ENCODE results near the gene XYLT1. TPM values are rescaled to one million over a fixed set of nuclear protein-coding genes. Genes with fewer than 3 reads are reported as not detected.

Gene XYLT1
- total RNA-seq, 3 donors from 2014 or later, result 23.1 to 44.0 (median 34.1) TPM

GRCh38 chr16:17431968-17432625, 38.7 kb downstream of the XYLT1 start:
- H3K9me3 ChIP-seq, result no peaks in the 10 kb centered on the region
- DNase-seq (no peak), ATAC-seq (no peak)
- intact Hi-C loops (cut with DNase I, micrococcal nuclease), result no loop called here
- H3K4me1 ChIP-seq (ENCODE audit: low read depth), result no peaks in the 10 kb centered on the region
- no peak overlapping the region for H3K4me3 ChIP-seq
- H3K36me3 ChIP-seq (ENCODE audit: low read depth), result no peaks in the 10 kb centered on the region
- TF ChIP-seq, protein P1, sequence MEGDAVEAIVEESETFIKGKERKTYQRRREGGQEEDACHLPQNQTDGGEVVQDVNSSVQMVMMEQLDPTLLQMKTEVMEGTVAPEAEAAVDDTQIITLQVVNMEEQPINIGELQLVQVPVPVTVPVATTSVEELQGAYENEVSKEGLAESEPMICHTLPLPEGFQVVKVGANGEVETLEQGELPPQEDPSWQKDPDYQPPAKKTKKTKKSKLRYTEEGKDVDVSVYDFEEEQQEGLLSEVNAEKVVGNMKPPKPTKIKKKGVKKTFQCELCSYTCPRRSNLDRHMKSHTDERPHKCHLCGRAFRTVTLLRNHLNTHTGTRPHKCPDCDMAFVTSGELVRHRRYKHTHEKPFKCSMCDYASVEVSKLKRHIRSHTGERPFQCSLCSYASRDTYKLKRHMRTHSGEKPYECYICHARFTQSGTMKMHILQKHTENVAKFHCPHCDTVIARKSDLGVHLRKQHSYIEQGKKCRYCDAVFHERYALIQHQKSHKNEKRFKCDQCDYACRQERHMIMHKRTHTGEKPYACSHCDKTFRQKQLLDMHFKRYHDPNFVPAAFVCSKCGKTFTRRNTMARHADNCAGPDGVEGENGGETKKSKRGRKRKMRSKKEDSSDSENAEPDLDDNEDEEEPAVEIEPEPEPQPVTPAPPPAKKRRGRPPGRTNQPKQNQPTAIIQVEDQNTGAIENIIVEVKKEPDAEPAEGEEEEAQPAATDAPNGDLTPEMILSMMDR (IDR thresholded peaks at IDR 0.05), result no peak

GRCh38 chr16:17431012-17431411, 39.7 kb downstream of the XYLT1 start:
- intact Hi-C loops (cut with DNase I, micrococcal nuclease), result no loop called here
- ATAC-seq (no peak), DNase-seq (no peak)
- Histone ChIP-seq H3K36me3 (ENCODE audit: low read depth) (no peaks in the 10 kb centered on the region), H3K9me3 (no peaks in the 10 kb centered on the region), H3K4me3 (no peak overlapping the region), H3K4me1 (ENCODE audit: low read depth) (no peaks in the 10 kb centered on the region)
- TF ChIP-seq, protein P1 (IDR thresholded peaks at IDR 0.05), result no peak

- TF ChIP-seq, protein P1 (IDR thresholded peaks at IDR 0.05), result no peak
- DNase-seq (peak in 1 of 3 donors; percentile 40), ATAC-seq (peak; percentile 95)
- Histone ChIP-seq H3K9me3 (no peaks in the 10 kb centered on the region), H3K36me3 (ENCODE audit: low read depth) (no peaks in the 10 kb centered on the region), H3K4me1 (ENCODE audit: low read depth) (no peaks in the 10 kb centered on the region), H3K4me3 (no peak overlapping the region)
- intact Hi-C loops (cut with DNase I, micrococcal nuclease), result no loop called here
These were observed 44.3 kb downstream of the XYLT1 start for GRCh38 chr16:17426451-17426850.

- ATAC-seq, result no peak
These were observed 46.0 kb downstream of the XYLT1 start for GRCh38 chr16:17424771-17425170.

DNA sequence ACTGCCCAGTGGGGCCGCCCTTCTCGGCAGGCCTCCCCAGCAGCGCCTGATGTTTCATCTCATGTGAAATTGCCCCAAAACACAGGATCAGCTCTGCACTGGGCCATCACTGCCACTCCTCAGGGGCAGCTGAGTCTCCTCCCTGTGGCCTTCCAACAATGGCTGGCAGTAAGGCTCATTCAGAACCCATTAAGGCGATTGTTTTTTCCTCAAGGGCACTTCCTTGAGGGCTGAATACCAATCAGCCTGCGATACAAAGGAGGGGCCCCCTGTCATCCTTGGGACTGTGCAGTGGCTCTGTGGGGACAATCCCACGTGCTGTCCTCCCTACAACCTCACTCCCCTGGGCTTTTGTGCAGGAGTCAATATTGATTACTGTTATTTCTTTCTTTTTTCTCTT, 47.5 kb downstream of the XYLT1 start:
- no peaks in the 10 kb centered on the region for H3K4me1 ChIP-seq (ENCODE audit: low read depth)
- TF ChIP-seq, protein P1 (IDR thresholded peaks at IDR 0.05), result no peak
- DNase-seq (no peak), ATAC-seq (peak; percentile 52)
- no peaks in the 10 kb centered on the region for H3K36me3 ChIP-seq (ENCODE audit: low read depth)
- intact Hi-C loops (cut with DNase I, micrococcal nuclease), result no loop called here
- H3K9me3 ChIP-seq, result no peaks in the 10 kb centered on the region
- H3K4me3 ChIP-seq, result no peak overlapping the region

More at GRCh38 chr16:17424771-17425170, 46.0 kb downstream of the XYLT1 start:
- TF ChIP-seq, protein P1 (IDR thresholded peaks at IDR 0.05), result no peak
- H3K4me1 ChIP-seq (ENCODE audit: low read depth), result no peaks in the 10 kb centered on the region
- H3K36me3 ChIP-seq (ENCODE audit: low read depth), result no peaks in the 10 kb centered on the region
- no peak for DNase-seq
- H3K9me3 ChIP-seq, result no peaks in the 10 kb centered on the region
- intact Hi-C loops (cut with DNase I, micrococcal nuclease), result no loop called here
- H3K4me3 ChIP-seq, result no peak overlapping the region
